H1 (cell line): ENCODE measurements around the gene CCDC120. TPM values are rescaled to one million over a fixed set of nuclear protein-coding genes. Genes with fewer than 3 reads are reported as not detected.

Experiments used
- CTCF ChIA-PET: fragments of 300-600 bp; sonication (Branson Sonifier 250); formaldehyde crosslinking; loops from one replicate; lab custom pipeline; 2021; ENCODE audit not compliant: partially characterized antibody; lab: Charles Lee
- POLR2A ChIA-PET: fragments of 300-600 bp; sonication (Branson Sonifier 250); formaldehyde crosslinking; loops from one replicate; lab custom pipeline; 2021; ENCODE audit warnings: inconsistent platforms; ENCODE audit not compliant: partially characterized antibody; lab: Charles Lee
- DNase-seq, 2 experiments: peaks; one replicate each; pipeline versions ENCODE4 v3.0.0 to v3.0.0-alpha.2; 2010 to 2022; ENCODE audit warnings: low spot score in 2 of 2, low read depth in 1 of 2, mixed read lengths in 1 of 2
- FAIRE-seq: peaks from 2 replicates; lab custom pipeline; 2011; peaks lifted over from hg19 to GRCh38; lab: Jason Lieb, UNC
- H2AFZ ChIP-seq: 2 replicates; pipeline ENCODE4 v1.8.1; 2012; ENCODE audit warnings: low read length, inconsistent platforms
- H2AK5ac ChIP-seq: 2 replicates; pipeline ENCODE4 v1.6.1; 2013; ENCODE audit warnings: low read depth, low read length
- H2BK120ac ChIP-seq: replicated peaks from 2 replicates; pipeline ENCODE3; 2013; ENCODE audit warnings: low read depth, low read length, inconsistent platforms
- H2BK12ac ChIP-seq: 2 replicates; pipeline ENCODE4 v1.6.1; 2013; ENCODE audit warnings: low read depth, low read length
- H2BK15ac ChIP-seq: 2 replicates; pipeline ENCODE4 v1.6.1; 2013; ENCODE audit warnings: low read length
- H2BK20ac ChIP-seq: 2 replicates; pipeline ENCODE4 v1.6.1; 2013; ENCODE audit warnings: low read length
- H2BK5ac ChIP-seq: 2 replicates; pipeline ENCODE4 v1.6.1; 2013; ENCODE audit warnings: low read depth, low read length
- H3K14ac ChIP-seq: 2 replicates; pipeline ENCODE4 v1.6.1; 2013; ENCODE audit warnings: inconsistent platforms; ENCODE audit not compliant: insufficient read length
- H3K18ac ChIP-seq: 2 replicates; pipeline ENCODE4 v1.6.1; 2013; ENCODE audit warnings: low read length; ENCODE audit errors: extremely low read depth
- H3K23ac ChIP-seq: 2 replicates; pipeline ENCODE4 v1.6.1; 2013; ENCODE audit warnings: inconsistent platforms; ENCODE audit not compliant: insufficient read length
- H3K23me2 ChIP-seq: 2 replicates; pipeline ENCODE4 v1.6.1; 2013; ENCODE audit warnings: low read depth, low read length
- H3K27ac ChIP-seq: 2 replicates; pipeline ENCODE4 v1.6.1; 2011; ENCODE audit warnings: low read depth, low read length, inconsistent platforms
- H3K27me3 ChIP-seq, 4 experiments: replicated peaks in 1 of 4; 1 replicate in 1 of 4; 2 replicates in 3 of 4; pipeline versions ENCODE4 v1.6.1 to v1.8.1; 2011 to 2013; ENCODE audit warnings: low read length in 3 of 4, mild to moderate bottlenecking in 3 of 4, inconsistent platforms in 2 of 4, mixed read lengths in 2 of 4, moderate library complexity in 1 of 4; ENCODE audit not compliant: control insufficient read depth in 3 of 4, insufficient read depth in 3 of 4; ENCODE audit errors: extremely low read depth in 1 of 4
- H3K36me3 ChIP-seq, 4 experiments: 2 replicates each; pipeline versions ENCODE4 v1.6.1 to v1.8.1; 2011 to 2013; ENCODE audit warnings: mild to moderate bottlenecking in 4 of 4, low read length in 3 of 4, moderate library complexity in 2 of 4, control low read depth in 1 of 4, inconsistent platforms in 1 of 4; ENCODE audit not compliant: insufficient read depth in 4 of 4, control insufficient read depth in 2 of 4
- H3K4ac ChIP-seq: replicated peaks from 2 replicates; pipeline ENCODE3; 2013; ENCODE audit warnings: low read length, low read depth, mixed read lengths, inconsistent platforms; ENCODE audit not compliant: insufficient read length
- H3K4me1 ChIP-seq, 4 experiments: replicated peaks in 1 of 4; 1 replicate in 1 of 4; 2 replicates in 3 of 4; pipeline versions ENCODE4 v1.6.1 to v1.8.1; 2011 to 2013; ENCODE audit warnings: low read length in 3 of 4, inconsistent platforms in 2 of 4, mixed read lengths in 1 of 4; ENCODE audit not compliant: insufficient read depth in 4 of 4, control insufficient read depth in 3 of 4
- H3K4me2 ChIP-seq, 2 experiments: 2 replicates each; pipeline versions ENCODE4 v1.6.1 to v1.8.1; 2011 to 2013; ENCODE audit warnings: low read depth in 2 of 2, low read length in 2 of 2, control low read depth in 1 of 2, inconsistent platforms in 1 of 2, mild to moderate bottlenecking in 1 of 2; ENCODE audit not compliant: insufficient read depth in 1 of 2
- H3K4me3 ChIP-seq, 4 experiments: fragments of 200-600, 300-600 bp in 1 of 4; sonication (generic), shearing (Covaris generic), sonication (Bioruptor Twin) in 1 of 4; 2 replicates each; pipeline versions ENCODE4 v1.5.1 to v1.8.1; 2011 to 2016; ENCODE audit warnings: low read length in 4 of 4, low read depth in 3 of 4, control low read depth in 2 of 4, inconsistent platforms in 2 of 4, mild to moderate bottlenecking in 2 of 4, mixed read lengths in 1 of 4, moderate library complexity in 1 of 4; ENCODE audit not compliant: insufficient read depth in 2 of 4; ENCODE audit errors: extremely low read depth in 1 of 4
- H3K56ac ChIP-seq: replicated peaks from 2 replicates; pipeline ENCODE3; 2013; ENCODE audit warnings: low read depth, mild to moderate bottlenecking, mixed read lengths, low read length, inconsistent platforms; ENCODE audit not compliant: insufficient read length
- H3K79me1 ChIP-seq: 2 replicates; pipeline ENCODE4 v1.6.1; 2013; ENCODE audit warnings: low read depth, low read length, control low read depth
- H3K79me2 ChIP-seq, 2 experiments: 2 replicates each; pipeline versions ENCODE4 v1.6.1 to v1.8.1; 2012 to 2013; ENCODE audit warnings: low read length in 2 of 2, mild to moderate bottlenecking in 2 of 2, inconsistent platforms in 1 of 2; ENCODE audit not compliant: insufficient read depth in 2 of 2, control insufficient read depth in 1 of 2
- H3K9ac ChIP-seq, 4 experiments: replicated peaks in 1 of 4; 1 replicate in 1 of 4; 2 replicates in 3 of 4; pipeline versions ENCODE4 v1.6.1 to v1.8.1; 2011 to 2013; ENCODE audit warnings: low read depth in 3 of 4, low read length in 3 of 4, control low read depth in 2 of 4, mild to moderate bottlenecking in 2 of 4, moderate library complexity in 2 of 4, inconsistent platforms in 1 of 4; ENCODE audit errors: extremely low read depth in 1 of 4
- H3K9me3 ChIP-seq, 2 experiments: 2 replicates each; pipeline versions ENCODE4 v1.6.1 to v1.8.1; 2012 to 2013; ENCODE audit warnings: mild to moderate bottlenecking in 2 of 2, moderate library complexity in 2 of 2, control low read depth in 1 of 2, inconsistent platforms in 1 of 2, low read depth in 1 of 2, low read length in 1 of 2, mixed read lengths in 1 of 2; ENCODE audit not compliant: insufficient read depth in 2 of 2
- H4K20me1 ChIP-seq, 2 experiments: replicated peaks in 1 of 2; 2 replicates each; pipeline versions ENCODE3 to v1.8.1; 2011 to 2013; ENCODE audit warnings: inconsistent platforms in 2 of 2, low read length in 2 of 2, mild to moderate bottlenecking in 1 of 2; ENCODE audit not compliant: insufficient read depth in 2 of 2, control insufficient read depth in 1 of 2
- H4K5ac ChIP-seq: 2 replicates; pipeline ENCODE4 v1.6.1; 2013; ENCODE audit warnings: low read length, low read depth, mixed read lengths, inconsistent platforms; ENCODE audit not compliant: insufficient read length
- H4K8ac ChIP-seq: 2 replicates; pipeline ENCODE4 v1.8.0; 2013; ENCODE audit warnings: mild to moderate bottlenecking, moderate library complexity, low read length, inconsistent platforms; ENCODE audit not compliant: insufficient read depth; ENCODE audit errors: extremely low read depth
- H4K91ac ChIP-seq: replicated peaks from 2 replicates; pipeline ENCODE3; 2013; ENCODE audit warnings: low read length, mixed read lengths, inconsistent platforms; ENCODE audit not compliant: insufficient read length
- ASH2L ChIP-seq: fragments of 200-600, 300-600 bp; sonication (generic); IDR thresholded peaks from one replicate; pipeline ENCODE4 v1.7.1; 2017; ENCODE audit warnings: low read length
- BACH1 ChIP-seq: IDR thresholded peaks from 2 replicates; pipeline ENCODE4 v1.6.1; 2012; ENCODE audit warnings: low read length, improper control_type of control experiment
- BRCA1 ChIP-seq: IDR thresholded peaks from 2 replicates; pipeline ENCODE4 v1.6.1; 2012; ENCODE audit warnings: low read depth, low read length, improper control_type of control experiment
- CEBPB ChIP-seq: IDR thresholded peaks from 2 replicates; pipeline ENCODE4 v1.6.1; 2012; ENCODE audit warnings: low read depth, low read length
- EGR1 ChIP-seq: IDR thresholded peaks from 2 replicates; pipeline ENCODE4 v1.6.1; 2011; ENCODE audit warnings: low read depth, low read length, borderline replicate concordance
- FOSL1 ChIP-seq: IDR thresholded peaks from 2 replicates; pipeline ENCODE4 v1.6.1; 2011; ENCODE audit warnings: mild to moderate bottlenecking, low read depth, low read length, moderate library complexity; ENCODE audit not compliant: insufficient read depth
- KDM4A ChIP-seq: IDR thresholded peaks from one replicate; pipeline ENCODE4 v1.7.1; 2012; ENCODE audit warnings: low read depth, mild to moderate bottlenecking, moderate library complexity, low read length, inconsistent platforms; ENCODE audit not compliant: severe bottlenecking
- RXRA ChIP-seq: IDR thresholded peaks from 2 replicates; pipeline ENCODE4 v1.6.1; 2011; ENCODE audit warnings: low read depth, mild to moderate bottlenecking, low read length, moderate library complexity; ENCODE audit not compliant: insufficient read depth
- SIN3A ChIP-seq, 2 experiments: IDR thresholded peaks in 1 of 2; conservative IDR thresholded peaks in 1 of 2; 2 replicates each; pipeline ENCODE4 v1.6.1; 2011 to 2012; ENCODE audit warnings: low read length in 2 of 2, improper control_type of control experiment in 1 of 2, low read depth in 1 of 2, mild to moderate bottlenecking in 1 of 2
- ZNF274 ChIP-seq: IDR thresholded peaks from 2 replicates; pipeline ENCODE4 v1.7.0; 2012; ENCODE audit warnings: low read length, borderline replicate concordance; ENCODE audit errors: extremely low read depth
- WGBS, 2 experiments: shearing (Covaris generic) in 1 of 2; methylation state at CpG; one replicate each; pipeline versions ENCODE4 v1.1.6 to v1.1.7; 2013 to 2015; ENCODE audit warnings: low lambda C conversion rate in 2 of 2, mixed read lengths in 2 of 2, inconsistent platforms in 1 of 2, low coverage in 1 of 2, missing lambda C conversion rate in 1 of 2; ENCODE audit not compliant: insufficient replicate concordance in 2 of 2, insufficient coverage in 1 of 2, insufficient read length in 1 of 2; ENCODE audit errors: extremely low coverage in 1 of 2, missing lambda C conversion rate in 1 of 2; 5-methylcytosine and 5-hydroxymethylcytosine counted together
- polyA plus RNA-seq, 7 experiments: library from polyadenylated mRNA; depleted of rRNA in 3 of 7; stranded (reverse) in 5 of 7; unstranded in 2 of 7; fragments of >200 nt in 5 of 7; fragments of 200-250 nt in 2 of 7; gene quantifications; 1 replicate in 5 of 7; 2 replicates in 1 of 7; 4 replicates in 1 of 7; pipeline versions ENCODE4 v1.2.1 to v1.2.3, GENCODE V29; 2011 to 2013; ENCODE audit warnings: missing spikeins in 2 of 7, mixed read lengths in 2 of 7
- total RNA-seq: library from RNA; stranded (reverse); fragmentation: NEBNext Ultra II Directional; extraction: Animal tissue kit (Norgen Biotek cat#: 25700); gene quantifications from 2 replicates; pipeline ENCODE4 v1.2.1, GENCODE V29; 2021
- TF ChIP-seq, protein P1 (sequence below): IDR thresholded peaks from 2 replicates; pipeline ENCODE4 v1.6.1; 2011; ENCODE audit warnings: low read length, improper control_type of control experiment

The CCDC120 gene
- total and polyA plus RNA-seq, 2 of the 8 experiments (the other 6 are each of a cell fraction or from before 2014, with no cell fraction given) = 4.9 to 11.9 TPM

DNA sequence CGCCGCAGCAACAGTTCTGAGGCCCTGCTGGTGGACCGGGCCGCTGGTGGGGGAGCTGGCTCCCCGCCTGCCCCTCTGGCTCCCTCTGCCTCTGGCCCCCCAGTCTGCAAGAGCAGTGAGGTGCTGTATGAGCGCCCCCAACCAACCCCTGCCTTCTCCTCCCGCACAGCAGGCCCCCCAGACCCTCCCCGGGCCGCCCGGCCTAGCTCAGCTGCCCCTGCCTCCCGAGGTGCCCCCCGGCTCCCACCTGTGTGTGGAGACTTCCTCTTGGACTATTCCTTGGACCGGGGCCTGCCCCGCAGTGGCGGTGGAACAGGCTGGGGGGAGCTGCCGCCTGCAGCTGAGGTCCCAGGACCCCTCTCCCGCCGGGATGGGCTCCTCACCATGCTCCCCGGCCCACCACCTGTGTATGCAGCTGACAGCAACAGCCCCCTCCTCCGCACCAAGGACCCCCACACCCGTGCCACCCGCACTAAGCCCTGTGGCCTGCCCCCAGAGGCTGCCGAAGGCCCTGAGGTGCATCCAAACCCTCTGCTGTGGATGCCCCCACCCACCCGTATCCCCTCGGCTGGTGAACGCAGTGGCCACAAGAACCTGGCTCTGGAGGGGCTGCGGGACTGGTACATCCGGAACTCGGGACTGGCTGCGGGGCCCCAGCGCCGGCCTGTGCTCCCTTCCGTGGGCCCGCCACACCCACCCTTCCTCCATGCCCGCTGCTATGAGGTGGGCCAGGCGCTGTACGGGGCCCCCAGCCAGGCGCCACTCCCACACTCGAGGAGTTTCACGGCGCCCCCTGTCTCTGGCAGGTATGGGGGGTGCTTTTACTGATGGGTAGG is 8.7 kb downstream of the CCDC120 start:
- H3K27me3 ChIP-seq = no peaks in the 10 kb centered on the region
- no peaks in the 10 kb centered on the region for H3K79me1 ChIP-seq
- ChIA-PET POLR2A (interaction anchor here (0.7 kb wide), 1 partner anchor 11 kb away, joined by 3 read pairs; no protein-coding TSS in a partner anchor), CTCF (no interaction called here)
- no peak overlapping the region for H2BK120ac ChIP-seq
- no peak overlapping the region for H2BK5ac ChIP-seq
- no peak for FAIRE-seq
- peaks cover 0 to 12% (median under 1%) of the 10 kb centered on the region in 4 experiments; a peak in 2 of 8 replicates for H3K36me3 ChIP-seq
- no peak overlapping the region for H2AK5ac ChIP-seq
- H4K5ac ChIP-seq = no peak overlapping the region
- no peak overlapping the region for H3K56ac ChIP-seq
- no peak overlapping the region for H2BK15ac ChIP-seq
- H3K18ac ChIP-seq = no peak overlapping the region
- peaks cover 0 to 6% (median 2%) of the 10 kb centered on the region in 4 experiments; a peak in 5 of 7 replicates for H3K4me1 ChIP-seq
- H2BK12ac ChIP-seq = no peak overlapping the region
- H3K27ac ChIP-seq = no peak overlapping the region
- no peak overlapping the region for H2BK20ac ChIP-seq
- H3K23ac ChIP-seq = no peak overlapping the region
- no peak overlapping the region for H3K4ac ChIP-seq
- no peaks in the 10 kb centered on the region for H3K79me2 ChIP-seq
- H3K4me3 ChIP-seq = no peak overlapping the region
- H3K23me2 ChIP-seq = no peaks in the 10 kb centered on the region
- no peak overlapping the region for H4K8ac ChIP-seq
- H3K9ac ChIP-seq = no peak overlapping the region
- DNase-seq = no peak
- WGBS, 2 experiments = 99% methylated on average over 13 of the region's 41 CpGs; no CpG with 5 or more reads in 1 of the 2 experiments
- H2AFZ ChIP-seq = no peak overlapping the region
- peaks cover 0 to 1% of the 10 kb centered on the region in 2 experiments for H4K20me1 ChIP-seq
- no peak overlapping the region for H3K14ac ChIP-seq
- no peak overlapping the region for H4K91ac ChIP-seq
- no peaks in the 10 kb centered on the region for H3K9me3 ChIP-seq
- H3K4me2 ChIP-seq = no peak overlapping the region
- TF ChIP-seq ZNF274 = no peak
- TF ChIP-seq SIN3A (conservative IDR thresholded peaks at IDR 0.05 in 1 of 2, IDR thresholded peaks at IDR 0.05 in 1 of 2; ENCODE audit: low read depth in 1 of 2, low read length in 2 of 2) = no peak
- no peak for TF ChIP-seq BACH1
- no peak for TF ChIP-seq RXRA
- no peak for TF ChIP-seq ASH2L
- TF ChIP-seq CEBPB = no peak
- no peak for TF ChIP-seq BRCA1
- TF ChIP-seq KDM4A = no peak
- no peak for TF ChIP-seq FOSL1
- TF ChIP-seq, protein P1, sequence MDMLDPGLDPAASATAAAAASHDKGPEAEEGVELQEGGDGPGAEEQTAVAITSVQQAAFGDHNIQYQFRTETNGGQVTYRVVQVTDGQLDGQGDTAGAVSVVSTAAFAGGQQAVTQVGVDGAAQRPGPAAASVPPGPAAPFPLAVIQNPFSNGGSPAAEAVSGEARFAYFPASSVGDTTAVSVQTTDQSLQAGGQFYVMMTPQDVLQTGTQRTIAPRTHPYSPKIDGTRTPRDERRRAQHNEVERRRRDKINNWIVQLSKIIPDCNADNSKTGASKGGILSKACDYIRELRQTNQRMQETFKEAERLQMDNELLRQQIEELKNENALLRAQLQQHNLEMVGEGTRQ = no peak
- TF ChIP-seq EGR1 = no peak
